Measurements from ENCODE around the gene TUBB4B. TPM values are rescaled to one million over a fixed set of nuclear protein-coding genes. Genes with fewer than 3 reads are reported as not detected.

TUBB4B gene
- polyA plus RNA-seq, 1 donor: 402 TPM

- Histone ChIP-seq H3K4me3 (ENCODE audit: low read length) (no peak overlapping the region), H3K9me3 (ENCODE audit: control insufficient read depth, low read depth, low read length) (no peaks in the 10 kb centered on the region), H3K36me3 (ENCODE audit: control insufficient read depth, insufficient read depth, low read length) (peaks cover 17% of the 10 kb centered on the region), H3K27ac (ENCODE audit: low read length) (no peak overlapping the region), H3K27me3 (ENCODE audit: control insufficient read depth, insufficient read depth, low read length) (no peaks in the 10 kb centered on the region), H3K4me1 (ENCODE audit: control insufficient read depth, insufficient read depth, low read length) (peaks cover 1% of the 10 kb centered on the region)
- no peak for DNase-seq
- 90% methylated on average over 2 of the region's 13 CpGs for WGBS (ENCODE audit: insufficient coverage, low lambda C conversion rate)
These were observed 29.6 kb upstream of the TUBB4B start for GRCh38 chr9:137211532-137211931.

- no peak overlapping the region for H3K4me3 ChIP-seq (ENCODE audit: low read length)
- peaks cover 17% of the 10 kb centered on the region for H3K36me3 ChIP-seq (ENCODE audit: control insufficient read depth, insufficient read depth, low read length)
- WGBS (ENCODE audit: insufficient coverage, low lambda C conversion rate): no CpG with 5 or more reads among the region's 21 CpGs
- DNase-seq: no peak
- no peaks in the 10 kb centered on the region for H3K27me3 ChIP-seq (ENCODE audit: control insufficient read depth, insufficient read depth, low read length)
- no peak overlapping the region for H3K27ac ChIP-seq (ENCODE audit: low read length)
- peaks cover 9% of the 10 kb centered on the region for H3K4me1 ChIP-seq (ENCODE audit: control insufficient read depth, insufficient read depth, low read length)
- H3K9me3 ChIP-seq (ENCODE audit: control insufficient read depth, low read depth, low read length): no peaks in the 10 kb centered on the region
These were observed 28.6 kb upstream of the TUBB4B start for GRCh38 chr9:137212520-137212919.

GRCh38 chr9:137213160-137214060 is 27.7 kb upstream of the TUBB4B start:
- Histone ChIP-seq H3K4me1 (ENCODE audit: control insufficient read depth, insufficient read depth, low read length) (peaks cover 18% of the 10 kb centered on the region), H3K9me3 (ENCODE audit: control insufficient read depth, low read depth, low read length) (no peaks in the 10 kb centered on the region), H3K4me3 (ENCODE audit: low read length) (no peak overlapping the region), H3K27ac (ENCODE audit: low read length) (no peak overlapping the region), H3K27me3 (ENCODE audit: control insufficient read depth, insufficient read depth, low read length) (no peaks in the 10 kb centered on the region), H3K36me3 (ENCODE audit: control insufficient read depth, insufficient read depth, low read length) (peaks cover 17% of the 10 kb centered on the region)
- DNase-seq: no peak
- WGBS (ENCODE audit: insufficient coverage, low lambda C conversion rate): no CpG with 5 or more reads among the region's 49 CpGs

- no peak for DNase-seq
- H3K36me3 ChIP-seq (ENCODE audit: control insufficient read depth, insufficient read depth, low read length): peaks cover 15% of the 10 kb centered on the region
These were observed 26.5 kb upstream of the TUBB4B start for GRCh38 chr9:137214620-137215019.

GRCh38 chr9:137215196-137215986 is 25.7 kb upstream of the TUBB4B start:
- Histone ChIP-seq H3K27ac (ENCODE audit: low read length) (no peak overlapping the region), H3K4me1 (ENCODE audit: control insufficient read depth, insufficient read depth, low read length) (peaks cover 28% of the 10 kb centered on the region), H3K36me3 (ENCODE audit: control insufficient read depth, insufficient read depth, low read length) (peaks cover 13% of the 10 kb centered on the region)

More at GRCh38 chr9:137214620-137215019, 26.5 kb upstream of the TUBB4B start:
- Histone ChIP-seq H3K9me3 (ENCODE audit: control insufficient read depth, low read depth, low read length) (no peaks in the 10 kb centered on the region), H3K4me3 (ENCODE audit: low read length) (no peak overlapping the region), H3K27me3 (ENCODE audit: control insufficient read depth, insufficient read depth, low read length) (no peaks in the 10 kb centered on the region), H3K27ac (ENCODE audit: low read length) (no peak overlapping the region), H3K4me1 (ENCODE audit: control insufficient read depth, insufficient read depth, low read length) (peaks cover 27% of the 10 kb centered on the region)
- no CpG with 5 or more reads among the region's 19 CpGs for WGBS (ENCODE audit: insufficient coverage, low lambda C conversion rate)

GRCh38 chr9:137216188-137216965 is 24.7 kb upstream of the TUBB4B start:
- no peak for DNase-seq
- H3K27ac ChIP-seq (ENCODE audit: low read length): no peak overlapping the region
- peaks cover 9% of the 10 kb centered on the region for H3K9me3 ChIP-seq (ENCODE audit: control insufficient read depth, low read depth, low read length)
- peaks cover 28% of the 10 kb centered on the region for H3K4me1 ChIP-seq (ENCODE audit: control insufficient read depth, insufficient read depth, low read length)
- H3K27me3 ChIP-seq (ENCODE audit: control insufficient read depth, insufficient read depth, low read length): no peaks in the 10 kb centered on the region
- WGBS (ENCODE audit: insufficient coverage, low lambda C conversion rate): no CpG with 5 or more reads among the region's 30 CpGs
- H3K36me3 ChIP-seq (ENCODE audit: control insufficient read depth, insufficient read depth, low read length): peaks cover 13% of the 10 kb centered on the region
- no peak overlapping the region for H3K4me3 ChIP-seq (ENCODE audit: low read length)

More at GRCh38 chr9:137215196-137215986, 25.7 kb upstream of the TUBB4B start:
- Histone ChIP-seq H3K9me3 (ENCODE audit: control insufficient read depth, low read depth, low read length) (peaks cover 5% of the 10 kb centered on the region), H3K27me3 (ENCODE audit: control insufficient read depth, insufficient read depth, low read length) (no peaks in the 10 kb centered on the region), H3K4me3 (ENCODE audit: low read length) (no peak overlapping the region)
- DNase-seq: no peak
- no CpG with 5 or more reads among the region's 22 CpGs for WGBS (ENCODE audit: insufficient coverage, low lambda C conversion rate)

GRCh38 chr9:137217276-137218211 is 23.5 kb upstream of the TUBB4B start:
- Histone ChIP-seq H3K27ac (ENCODE audit: low read length) (peak overlapping the region; percentile 54), H3K9me3 (ENCODE audit: control insufficient read depth, low read depth, low read length) (peaks cover 9% of the 10 kb centered on the region), H3K4me3 (ENCODE audit: low read length) (peak overlapping the region; percentile 39), H3K36me3 (ENCODE audit: control insufficient read depth, insufficient read depth, low read length) (peaks cover 13% of the 10 kb centered on the region), H3K27me3 (ENCODE audit: control insufficient read depth, insufficient read depth, low read length) (no peaks in the 10 kb centered on the region), H3K4me1 (ENCODE audit: control insufficient read depth, insufficient read depth, low read length) (peaks cover 28% of the 10 kb centered on the region)
- no CpG with 5 or more reads among the region's 36 CpGs for WGBS (ENCODE audit: insufficient coverage, low lambda C conversion rate)
- DNase-seq: peak; percentile 78 to 88

GRCh38 chr9:137218212-137218753 is 22.8 kb upstream of the TUBB4B start:
- Histone ChIP-seq H3K4me3 (ENCODE audit: low read length) (no peak overlapping the region), H3K9me3 (ENCODE audit: control insufficient read depth, low read depth, low read length) (peaks cover 9% of the 10 kb centered on the region), H3K4me1 (ENCODE audit: control insufficient read depth, insufficient read depth, low read length) (peaks cover 33% of the 10 kb centered on the region), H3K27ac (ENCODE audit: low read length) (peak overlapping the region; percentile 66), H3K36me3 (ENCODE audit: control insufficient read depth, insufficient read depth, low read length) (peaks cover 13% of the 10 kb centered on the region), H3K27me3 (ENCODE audit: control insufficient read depth, insufficient read depth, low read length) (no peaks in the 10 kb centered on the region)
- DNase-seq: no peak
- no CpG with 5 or more reads among the region's 30 CpGs for WGBS (ENCODE audit: insufficient coverage, low lambda C conversion rate)

GRCh38 chr9:137218754-137219271 is 22.3 kb upstream of the TUBB4B start:
- Histone ChIP-seq H3K4me3 (ENCODE audit: low read length) (no peak overlapping the region), H3K27me3 (ENCODE audit: control insufficient read depth, insufficient read depth, low read length) (no peaks in the 10 kb centered on the region)
- peak in 1 of 2 donors; percentile 71 for DNase-seq

More at GRCh38 chr9:137218754-137219271, 22.3 kb upstream of the TUBB4B start:
- peaks cover 33% of the 10 kb centered on the region for H3K4me1 ChIP-seq (ENCODE audit: control insufficient read depth, insufficient read depth, low read length)
- peak overlapping the region; percentile 66 for H3K27ac ChIP-seq (ENCODE audit: low read length)
- whole genome bisulfite sequencing (ENCODE audit: insufficient coverage, low lambda C conversion rate): no CpG with 5 or more reads among the region's 12 CpGs
- H3K36me3 ChIP-seq (ENCODE audit: control insufficient read depth, insufficient read depth, low read length): peaks cover 13% of the 10 kb centered on the region
- H3K9me3 ChIP-seq (ENCODE audit: control insufficient read depth, low read depth, low read length): peaks cover 9% of the 10 kb centered on the region
